Measurements from ENCODE around the gene SEPTIN12.

DNA sequence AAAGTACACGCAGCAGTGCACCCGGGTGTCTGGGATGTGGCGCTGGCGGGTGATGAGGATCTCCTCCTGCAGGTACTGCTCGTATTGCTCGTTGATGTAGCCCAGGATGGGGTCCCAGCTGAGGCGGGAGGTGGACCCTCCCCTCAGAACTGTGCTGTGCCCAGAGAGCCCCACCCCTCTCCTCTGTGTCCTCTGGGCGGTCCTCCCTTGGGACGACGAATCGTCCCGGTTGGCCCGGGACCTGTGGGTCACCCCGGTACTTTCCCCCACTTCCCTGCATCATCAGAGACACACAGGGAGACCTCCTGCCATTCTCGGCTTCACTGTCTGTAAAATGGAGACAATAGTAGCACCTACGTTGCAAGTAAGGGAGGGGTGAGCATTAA, 4.2 kb downstream of the SEPTIN12 start:
- TF ChIP-seq, protein P1, sequence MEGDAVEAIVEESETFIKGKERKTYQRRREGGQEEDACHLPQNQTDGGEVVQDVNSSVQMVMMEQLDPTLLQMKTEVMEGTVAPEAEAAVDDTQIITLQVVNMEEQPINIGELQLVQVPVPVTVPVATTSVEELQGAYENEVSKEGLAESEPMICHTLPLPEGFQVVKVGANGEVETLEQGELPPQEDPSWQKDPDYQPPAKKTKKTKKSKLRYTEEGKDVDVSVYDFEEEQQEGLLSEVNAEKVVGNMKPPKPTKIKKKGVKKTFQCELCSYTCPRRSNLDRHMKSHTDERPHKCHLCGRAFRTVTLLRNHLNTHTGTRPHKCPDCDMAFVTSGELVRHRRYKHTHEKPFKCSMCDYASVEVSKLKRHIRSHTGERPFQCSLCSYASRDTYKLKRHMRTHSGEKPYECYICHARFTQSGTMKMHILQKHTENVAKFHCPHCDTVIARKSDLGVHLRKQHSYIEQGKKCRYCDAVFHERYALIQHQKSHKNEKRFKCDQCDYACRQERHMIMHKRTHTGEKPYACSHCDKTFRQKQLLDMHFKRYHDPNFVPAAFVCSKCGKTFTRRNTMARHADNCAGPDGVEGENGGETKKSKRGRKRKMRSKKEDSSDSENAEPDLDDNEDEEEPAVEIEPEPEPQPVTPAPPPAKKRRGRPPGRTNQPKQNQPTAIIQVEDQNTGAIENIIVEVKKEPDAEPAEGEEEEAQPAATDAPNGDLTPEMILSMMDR (optimal IDR thresholded peaks at IDR 0.05 in 1 of 3, IDR thresholded peaks at IDR 0.05 in 1 of 3, conservative IDR thresholded peaks at IDR 0.05 in 1 of 3; ENCODE audit: extremely low read depth in 1 of 3, insufficient read depth in 2 of 3, low read length in 3 of 3): no peak
- TF ChIP-seq EZH2 (IDR thresholded peaks at IDR 0.05; ENCODE audit: low read length): no peak

Measured in keratinocyte (primary cell).